H9 (cell line): ENCODE results near the gene FARP1. TPM values are rescaled to one million over a fixed set of nuclear protein-coding genes. Genes with fewer than 3 reads are reported as not detected.

Experiments
- DNase-seq: peaks from one replicate; pipeline ENCODE4 v3.0.0-alpha.2; 2017
- H2AFZ ChIP-seq: one replicate; pipeline ENCODE4 v1.6.1; 2013; ENCODE audit warnings: mild to moderate bottlenecking, low read length, control low read depth, moderate library complexity
- H2AK5ac ChIP-seq: 2 replicates; pipeline ENCODE4 v1.6.1; 2013; ENCODE audit warnings: low read length, control low read depth, mixed read lengths; ENCODE audit not compliant: insufficient read length
- H2BK120ac ChIP-seq: one replicate; pipeline ENCODE4 v1.6.1; 2013; ENCODE audit warnings: low read depth, mild to moderate bottlenecking, low read length, control low read depth, inconsistent platforms; ENCODE audit not compliant: poor library complexity, severe bottlenecking
- H2BK12ac ChIP-seq: 2 replicates; pipeline ENCODE4 v1.6.1; 2013; ENCODE audit warnings: low read length, control low read depth, mixed read lengths, low read depth; ENCODE audit not compliant: insufficient read length
- H2BK15ac ChIP-seq: 2 replicates; pipeline ENCODE4 v1.6.1; 2013; ENCODE audit warnings: low read depth, low read length, control low read depth
- H2BK20ac ChIP-seq: one replicate; pipeline ENCODE4 v1.6.1; 2013; ENCODE audit warnings: low read depth, mild to moderate bottlenecking, low read length, control low read depth, inconsistent platforms; ENCODE audit not compliant: poor library complexity, severe bottlenecking
- H2BK5ac ChIP-seq: 2 replicates; pipeline ENCODE4 v1.6.1; 2013; ENCODE audit warnings: low read length, control low read depth, mixed read lengths; ENCODE audit not compliant: insufficient read length
- H3K14ac ChIP-seq: 2 replicates; pipeline ENCODE4 v1.6.1; 2013; ENCODE audit warnings: low read length, control low read depth; ENCODE audit not compliant: insufficient read depth
- H3K18ac ChIP-seq: 2 replicates; pipeline ENCODE4 v1.6.1; 2013; ENCODE audit warnings: low read depth, mild to moderate bottlenecking, mixed read lengths, low read length, control low read depth; ENCODE audit not compliant: insufficient read length
- H3K23ac ChIP-seq: 2 replicates; pipeline ENCODE4 v1.6.1; 2013; ENCODE audit warnings: low read length, control low read depth, mixed read lengths, low read depth; ENCODE audit not compliant: insufficient read length
- H3K23me2 ChIP-seq: 2 replicates; pipeline ENCODE4 v1.6.1; 2013; ENCODE audit warnings: low read depth, mild to moderate bottlenecking, mixed read lengths, low read length, control low read depth; ENCODE audit not compliant: insufficient read length, poor library complexity, severe bottlenecking
- H3K27ac ChIP-seq: 2 replicates; pipeline ENCODE4 v1.5.1; 2013; ENCODE audit warnings: low read length, control low read depth, mixed read lengths, low read depth; ENCODE audit not compliant: insufficient read length
- H3K27me3 ChIP-seq: 2 replicates; pipeline ENCODE4 v1.6.1; 2013; ENCODE audit warnings: low read length, control low read depth, inconsistent platforms; ENCODE audit not compliant: insufficient read depth
- H3K4ac ChIP-seq: 2 replicates; pipeline ENCODE4 v1.6.1; 2013; ENCODE audit warnings: low read depth, mild to moderate bottlenecking, control low read depth, inconsistent platforms, low read length, moderate library complexity
- H3K4me1 ChIP-seq: 2 replicates; pipeline ENCODE4 v1.6.1; 2013; ENCODE audit warnings: low read length, control low read depth, inconsistent platforms; ENCODE audit not compliant: insufficient read depth
- H3K4me2 ChIP-seq: 2 replicates; pipeline ENCODE4 v1.6.1; 2013; ENCODE audit warnings: low read length, control low read depth, mixed read lengths; ENCODE audit not compliant: insufficient read length, insufficient read depth
- H3K56ac ChIP-seq: 2 replicates; pipeline ENCODE4 v1.6.1; 2013; ENCODE audit warnings: low read depth, mild to moderate bottlenecking, mixed read lengths, low read length, control low read depth; ENCODE audit not compliant: insufficient read length
- H3K79me1 ChIP-seq: 2 replicates; pipeline ENCODE4 v1.6.1; 2013; ENCODE audit warnings: low read depth, mild to moderate bottlenecking, moderate library complexity, low read length, control low read depth, inconsistent platforms; ENCODE audit not compliant: insufficient read depth, poor library complexity, severe bottlenecking
- H3K79me2 ChIP-seq: 2 replicates; pipeline ENCODE4 v1.6.1; 2013; ENCODE audit warnings: low read length, control low read depth, inconsistent platforms; ENCODE audit not compliant: insufficient read depth
- H3K9ac ChIP-seq: 2 replicates; pipeline ENCODE4 v1.6.1; 2013; ENCODE audit warnings: low read length, control low read depth, mixed read lengths; ENCODE audit not compliant: insufficient read length; ENCODE audit errors: extremely low read depth
- H3K9me3 ChIP-seq: one replicate; pipeline ENCODE4 v1.6.1; 2013; ENCODE audit warnings: low read depth, low read length, inconsistent platforms; ENCODE audit not compliant: control insufficient read depth
- H3T11ph ChIP-seq: one replicate; pipeline ENCODE4 v1.6.1; 2013; ENCODE audit warnings: mild to moderate bottlenecking, low read length, control low read depth, inconsistent platforms
- H4K20me1 ChIP-seq: one replicate; pipeline ENCODE4 v1.6.1; 2013; ENCODE audit not compliant: control insufficient read depth, insufficient read length, insufficient read depth
- H4K5ac ChIP-seq: 2 replicates; pipeline ENCODE4 v1.6.1; 2013; ENCODE audit warnings: low read depth, mild to moderate bottlenecking, mixed read lengths, low read length, control low read depth; ENCODE audit not compliant: insufficient read length
- H4K8ac ChIP-seq: replicated peaks from 2 replicates; pipeline ENCODE4 v1.6.1; 2013; ENCODE audit warnings: low read length, control low read depth, mixed read lengths, low read depth; ENCODE audit not compliant: insufficient read length
- H4K91ac ChIP-seq: 2 replicates; pipeline ENCODE4 v1.6.1; 2013; ENCODE audit warnings: low read depth, mild to moderate bottlenecking, moderate library complexity, mixed read lengths, low read length, control low read depth; ENCODE audit not compliant: insufficient read length
- H3K27ac Mint-ChIP-seq, 3 experiments: 2 replicates in 2 of 3; 3 replicates in 1 of 3; pipeline ENCODE4 v1.8.0; 2020 to 2021; ENCODE audit warnings: mixed read lengths in 3 of 3, mild to moderate bottlenecking in 1 of 3, moderate library complexity in 1 of 3
- H3K27me3 Mint-ChIP-seq: 2 replicates; pipeline ENCODE4 v1.8.0; 2021; ENCODE audit warnings: low read depth, mild to moderate bottlenecking, moderate library complexity, mixed read lengths
- H3K36me3 Mint-ChIP-seq, 3 experiments: 2 replicates in 2 of 3; 3 replicates in 1 of 3; pipeline ENCODE4 v1.8.0; 2020 to 2021; ENCODE audit warnings: low read depth in 3 of 3, mixed read lengths in 3 of 3; ENCODE audit not compliant: insufficient read depth in 1 of 3
- H3K4me1 Mint-ChIP-seq, 2 experiments: 2 replicates each; pipeline ENCODE4 v1.8.0; 2020; ENCODE audit warnings: mixed read lengths in 2 of 2
- H3K4me3 Mint-ChIP-seq, 2 experiments: 2 replicates in 1 of 2; 3 replicates in 1 of 2; pipeline ENCODE4 v1.8.0; 2020 to 2021; ENCODE audit warnings: mild to moderate bottlenecking in 2 of 2, mixed read lengths in 2 of 2, moderate library complexity in 1 of 2
- H3K9me3 Mint-ChIP-seq, 2 experiments: 2 replicates in 1 of 2; 3 replicates in 1 of 2; pipeline ENCODE4 v1.8.0; 2020; ENCODE audit warnings: mild to moderate bottlenecking in 2 of 2, mixed read lengths in 2 of 2, moderate library complexity in 1 of 2
- WGBS: extraction: QIAGEN DNeasy Blood & Tissue Kit; methylation state at CpG from one replicate; pipeline ENCODE4 v1.1.7; 2013; ENCODE audit warnings: missing lambda C conversion rate, low lambda C conversion rate, mixed read lengths; ENCODE audit not compliant: insufficient read length; ENCODE audit errors: extremely low coverage; 5-methylcytosine and 5-hydroxymethylcytosine counted together
- total RNA-seq: library from RNA; stranded (reverse); gene quantifications from 2 replicates; pipeline ENCODE4 v1.2.1, GENCODE V29; 2021
- TF ChIP-seq, protein P1 (sequence below): fragments of 200-600 bp; sonication (generic); conservative IDR thresholded peaks from 3 replicates; pipeline ENCODE4 v1.8.0; 2021; ENCODE audit warnings: antibody characterized with exemption, mild to moderate bottlenecking

FARP1 gene
- total RNA-seq, 1 experiment from 2014 or later, result 95.9 TPM

DNA sequence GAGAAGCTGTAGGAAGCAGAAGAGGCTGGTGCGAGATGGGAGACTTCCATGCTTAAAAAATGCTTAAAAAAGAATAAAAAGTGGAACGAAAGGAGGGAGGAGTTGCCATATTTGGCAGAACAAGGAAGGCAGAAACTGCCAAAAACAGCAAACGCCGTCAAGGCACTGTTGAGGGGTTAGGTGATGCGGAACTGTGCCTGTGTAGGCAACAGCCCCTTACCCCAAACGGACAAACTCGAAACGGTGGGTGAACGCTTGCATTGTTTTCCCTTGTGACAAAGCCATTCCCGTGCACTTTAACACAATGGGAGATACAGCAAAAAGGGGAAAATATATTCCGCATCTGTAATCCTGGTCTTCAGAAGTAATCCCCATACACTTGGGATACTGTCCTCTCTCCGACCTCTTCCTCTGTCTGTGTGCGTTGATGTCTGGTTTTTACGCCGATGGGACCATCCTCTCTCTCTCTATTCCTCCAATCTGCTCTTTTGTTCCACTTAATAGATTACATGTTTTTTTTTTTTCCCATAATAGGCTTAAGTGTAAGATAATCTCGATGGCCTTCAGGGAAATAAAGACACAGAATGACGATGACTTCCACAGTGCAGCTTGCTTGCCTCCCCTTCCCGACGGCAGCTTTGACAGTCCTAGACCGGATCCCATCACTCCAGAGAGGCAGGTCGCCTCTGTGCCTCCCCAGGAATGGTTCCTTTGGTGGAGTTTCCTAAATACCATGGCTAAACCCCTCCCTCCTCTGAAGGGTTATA lies 166.9 kb downstream of the FARP1 start:
- Mint-ChIP-seq H3K27me3 (no peaks in the 10 kb centered on the region), H3K9me3 (no peaks in the 10 kb centered on the region), H3K4me1 (peaks cover 38 to 39% of the 10 kb centered on the region in 2 experiments), H3K27ac (peak overlapping the region; percentile 9 to 56 (median 52); a peak in 3 of 7 replicates), H3K36me3 (peaks cover 3 to 10% (median 6%) of the 10 kb centered on the region in 3 experiments; a peak in 4 of 7 replicates), H3K4me3 (no peak overlapping the region)
- H3K27ac ChIP-seq, result no peak overlapping the region
- no peaks in the 10 kb centered on the region; the same call in 1 of the 2 replicates for H3K27me3 ChIP-seq
- no peaks in the 10 kb centered on the region; the same call in 1 of the 2 replicates for H3K79me2 ChIP-seq
- H2BK120ac ChIP-seq, result no peak overlapping the region
- H3K9me3 ChIP-seq, result no peaks in the 10 kb centered on the region
- no peak overlapping the region for H3K9ac ChIP-seq
- H3K4me2 ChIP-seq, result no peak overlapping the region
- TF ChIP-seq, protein P1, sequence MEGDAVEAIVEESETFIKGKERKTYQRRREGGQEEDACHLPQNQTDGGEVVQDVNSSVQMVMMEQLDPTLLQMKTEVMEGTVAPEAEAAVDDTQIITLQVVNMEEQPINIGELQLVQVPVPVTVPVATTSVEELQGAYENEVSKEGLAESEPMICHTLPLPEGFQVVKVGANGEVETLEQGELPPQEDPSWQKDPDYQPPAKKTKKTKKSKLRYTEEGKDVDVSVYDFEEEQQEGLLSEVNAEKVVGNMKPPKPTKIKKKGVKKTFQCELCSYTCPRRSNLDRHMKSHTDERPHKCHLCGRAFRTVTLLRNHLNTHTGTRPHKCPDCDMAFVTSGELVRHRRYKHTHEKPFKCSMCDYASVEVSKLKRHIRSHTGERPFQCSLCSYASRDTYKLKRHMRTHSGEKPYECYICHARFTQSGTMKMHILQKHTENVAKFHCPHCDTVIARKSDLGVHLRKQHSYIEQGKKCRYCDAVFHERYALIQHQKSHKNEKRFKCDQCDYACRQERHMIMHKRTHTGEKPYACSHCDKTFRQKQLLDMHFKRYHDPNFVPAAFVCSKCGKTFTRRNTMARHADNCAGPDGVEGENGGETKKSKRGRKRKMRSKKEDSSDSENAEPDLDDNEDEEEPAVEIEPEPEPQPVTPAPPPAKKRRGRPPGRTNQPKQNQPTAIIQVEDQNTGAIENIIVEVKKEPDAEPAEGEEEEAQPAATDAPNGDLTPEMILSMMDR, result no peak
- H3K18ac ChIP-seq, result no peak overlapping the region
- H3K4ac ChIP-seq, result no peak overlapping the region
- peaks cover 5% of the 10 kb centered on the region for H3K79me1 ChIP-seq
- no peak overlapping the region for H2BK12ac ChIP-seq
- no peak overlapping the region for H3K56ac ChIP-seq
- no peak overlapping the region for H2BK20ac ChIP-seq
- no peak overlapping the region for H3T11ph ChIP-seq
- H2BK5ac ChIP-seq, result no peak overlapping the region
- no peak overlapping the region for H3K14ac ChIP-seq
- H3K23me2 ChIP-seq, result no peaks in the 10 kb centered on the region
- H2AFZ ChIP-seq, result no peak overlapping the region
- WGBS, result no CpG with 5 or more reads among the region's 21 CpGs
- no peak overlapping the region for H4K91ac ChIP-seq
- no peaks in the 10 kb centered on the region for H4K20me1 ChIP-seq
- H2BK15ac ChIP-seq, result no peak overlapping the region
- no peak overlapping the region for H3K23ac ChIP-seq
- no peak overlapping the region for H2AK5ac ChIP-seq
- no peak for DNase-seq
- H4K8ac ChIP-seq, result no peak overlapping the region
- no peaks in the 10 kb centered on the region; the same call in 1 of the 2 replicates for H3K4me1 ChIP-seq
- no peak overlapping the region for H4K5ac ChIP-seq
